ENCODE data around the gene TSPAN9.

Gene TSPAN9

DNA sequence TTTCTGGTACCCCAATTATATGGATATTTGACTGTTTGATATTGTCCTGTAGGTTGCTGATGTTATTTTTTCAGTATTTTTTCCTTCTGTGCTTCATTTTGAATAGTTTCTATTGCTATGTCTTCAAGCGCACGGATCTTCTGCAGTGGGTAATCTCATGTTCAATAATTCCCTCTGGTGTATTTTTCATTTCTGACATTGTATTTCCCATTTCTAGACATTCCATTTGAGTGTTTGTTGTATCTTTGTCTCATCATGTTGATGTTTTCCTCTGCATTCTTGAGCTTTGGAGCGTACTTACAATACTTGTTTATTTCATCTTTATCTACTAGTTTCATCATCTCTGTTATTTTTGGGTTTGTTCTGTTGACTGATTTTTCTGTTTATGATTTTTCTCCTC, 22.0 kb downstream of the TSPAN9 start:
- no peak for DNase-seq (ENCODE audit: low read depth in 3 of 3)

GRCh38 chr12:3101309-3102024, 24.3 kb downstream of the TSPAN9 start:
- DNase-seq (ENCODE audit: low read depth in 3 of 3) = no peak

DNA sequence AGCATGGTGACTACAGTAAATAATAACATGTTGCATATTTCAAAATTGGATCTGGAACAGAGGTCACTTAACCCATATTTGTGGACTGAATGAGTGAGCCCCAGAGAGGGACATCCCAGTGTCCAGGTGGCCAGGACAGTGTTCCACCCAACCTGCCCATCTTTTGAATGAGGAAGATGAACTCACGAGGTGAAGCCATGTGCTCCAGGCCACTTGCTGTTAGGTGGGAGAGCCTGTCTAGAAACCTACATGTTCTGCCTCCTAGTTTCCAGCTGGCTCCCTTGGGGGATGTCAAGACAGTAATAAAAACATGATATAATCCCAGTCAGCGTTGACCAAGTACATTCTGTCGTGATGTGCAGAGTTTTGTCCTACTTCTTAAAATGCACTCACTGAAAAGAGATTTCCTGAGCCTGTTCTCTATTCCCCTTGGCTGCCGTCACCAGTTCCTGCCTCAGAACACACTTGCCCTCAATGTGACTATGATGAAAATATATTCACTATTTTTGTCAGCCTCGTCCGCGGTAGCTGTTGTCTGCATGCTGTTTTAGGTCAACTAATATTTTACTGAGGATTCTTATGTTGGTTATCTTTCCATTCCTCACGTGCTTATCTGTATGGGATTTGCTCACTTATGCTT, 25.7 kb downstream of the TSPAN9 start:
- DNase-seq (ENCODE audit: low read depth in 3 of 3) = no peak

- DNase-seq (ENCODE audit: low read depth in 3 of 3) = no peak
These were observed 26.6 kb downstream of the TSPAN9 start for GRCh38 chr12:3103806-3104205.

GRCh38 chr12:3105690-3106479, 28.7 kb downstream of the TSPAN9 start:
- DNase-seq (ENCODE audit: low read depth in 3 of 3) = no peak

GRCh38 chr12:3106579-3106978, 29.4 kb downstream of the TSPAN9 start:
- no peak for DNase-seq (ENCODE audit: low read depth in 3 of 3)

- DNase-seq (ENCODE audit: low read depth in 3 of 3) = no peak
These were observed 29.9 kb downstream of the TSPAN9 start for GRCh38 chr12:3107071-3107583.

DNA sequence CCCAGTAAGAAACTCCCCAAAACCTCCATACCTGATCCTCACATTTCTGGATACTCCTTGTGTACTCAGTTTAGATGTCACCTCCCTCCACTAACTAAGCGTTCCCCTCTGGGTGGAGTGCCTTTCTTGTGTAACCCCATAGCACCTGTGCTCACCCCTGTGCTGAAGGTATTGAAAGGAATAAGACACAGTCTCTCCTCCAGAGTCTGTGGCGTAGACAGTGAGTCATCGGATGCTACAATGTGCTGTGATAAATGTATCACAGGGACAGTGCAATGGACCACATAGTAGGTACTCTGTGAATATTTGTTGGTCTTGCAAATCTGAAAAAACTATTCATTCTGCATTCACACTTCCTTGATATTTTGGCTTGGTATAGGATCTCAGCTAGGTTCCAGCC, 30.8 kb downstream of the TSPAN9 start:
- DNase-seq (ENCODE audit: low read depth in 3 of 3) = no peak

DNA sequence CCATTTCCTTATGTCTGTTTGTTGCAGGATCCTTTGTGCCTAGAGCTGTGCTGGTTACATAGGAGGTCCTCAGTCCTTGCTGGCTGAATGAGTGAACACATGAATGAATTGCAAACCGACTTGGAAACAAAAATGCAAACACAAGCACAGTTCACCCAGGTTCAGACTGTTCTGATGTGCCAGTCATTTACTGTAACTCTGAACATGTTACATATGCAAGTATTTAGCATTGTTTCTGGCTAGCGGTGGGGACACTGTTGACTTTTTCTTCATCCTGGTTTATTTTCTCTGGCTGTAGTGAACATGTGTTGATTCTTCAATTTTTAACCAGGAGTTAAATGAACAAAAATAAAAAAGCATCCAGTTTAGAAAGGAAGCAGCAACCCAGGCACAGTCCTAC, 33.4 kb downstream of the TSPAN9 start:
- no peak for DNase-seq (ENCODE audit: low read depth in 3 of 3)

DNA sequence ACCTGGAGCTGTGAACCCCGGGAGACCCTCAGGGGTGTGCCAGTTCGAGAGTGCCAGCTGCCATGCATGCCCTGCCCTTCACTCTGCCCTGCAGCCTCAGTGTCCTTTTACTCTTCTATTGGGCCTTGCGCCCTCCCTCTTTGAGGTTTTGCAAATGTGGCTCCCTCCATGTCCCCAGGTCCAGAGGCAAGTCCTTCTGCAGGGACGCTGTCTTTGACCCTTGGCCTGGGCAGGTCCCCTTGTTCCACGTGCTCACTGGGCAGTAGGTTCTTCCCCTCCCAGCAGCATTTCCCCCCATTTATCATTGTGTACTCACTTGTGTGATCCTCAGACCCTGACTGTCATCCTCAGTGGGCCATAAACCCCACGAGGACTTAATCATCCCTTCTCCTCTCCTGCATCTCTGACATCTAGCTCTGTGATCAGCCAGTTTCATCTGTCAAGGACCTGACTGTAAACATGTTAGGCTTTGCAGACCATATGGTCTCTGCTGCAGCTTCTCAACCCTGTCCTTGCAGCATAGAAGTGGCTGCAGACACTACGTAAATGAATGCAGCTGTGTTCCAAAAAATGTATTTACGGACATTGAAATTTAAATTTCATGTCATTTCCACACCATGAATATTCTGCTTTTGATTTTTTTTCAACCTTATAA, 36.6 kb downstream of the TSPAN9 start:
- no peak for DNase-seq (ENCODE audit: low read depth in 3 of 3)

DNA sequence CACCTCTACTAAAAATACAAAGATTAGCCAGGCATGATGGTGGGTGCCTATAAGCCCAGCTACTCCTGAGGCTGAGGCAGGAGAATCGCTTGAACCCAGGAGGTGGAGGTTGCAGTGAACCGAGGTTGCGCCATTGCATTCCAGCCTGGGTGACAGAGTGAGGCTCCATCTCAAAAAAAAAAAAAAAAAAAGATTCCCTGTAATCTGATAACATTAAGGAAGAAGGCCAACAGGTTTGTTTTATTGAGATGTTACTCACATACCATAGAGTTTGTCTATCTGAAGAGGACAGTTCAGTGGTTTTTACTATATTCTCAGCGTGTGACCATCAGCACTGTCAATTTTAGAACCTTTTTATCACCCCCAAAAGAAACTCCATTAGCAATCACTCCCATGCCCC, 37.5 kb downstream of the TSPAN9 start:
- no peak for DNase-seq (ENCODE audit: low read depth in 3 of 3)

- DNase-seq (ENCODE audit: low read depth in 3 of 3) = no peak
These were observed 37.9 kb downstream of the TSPAN9 start for GRCh38 chr12:3115078-3115477.

DNA sequence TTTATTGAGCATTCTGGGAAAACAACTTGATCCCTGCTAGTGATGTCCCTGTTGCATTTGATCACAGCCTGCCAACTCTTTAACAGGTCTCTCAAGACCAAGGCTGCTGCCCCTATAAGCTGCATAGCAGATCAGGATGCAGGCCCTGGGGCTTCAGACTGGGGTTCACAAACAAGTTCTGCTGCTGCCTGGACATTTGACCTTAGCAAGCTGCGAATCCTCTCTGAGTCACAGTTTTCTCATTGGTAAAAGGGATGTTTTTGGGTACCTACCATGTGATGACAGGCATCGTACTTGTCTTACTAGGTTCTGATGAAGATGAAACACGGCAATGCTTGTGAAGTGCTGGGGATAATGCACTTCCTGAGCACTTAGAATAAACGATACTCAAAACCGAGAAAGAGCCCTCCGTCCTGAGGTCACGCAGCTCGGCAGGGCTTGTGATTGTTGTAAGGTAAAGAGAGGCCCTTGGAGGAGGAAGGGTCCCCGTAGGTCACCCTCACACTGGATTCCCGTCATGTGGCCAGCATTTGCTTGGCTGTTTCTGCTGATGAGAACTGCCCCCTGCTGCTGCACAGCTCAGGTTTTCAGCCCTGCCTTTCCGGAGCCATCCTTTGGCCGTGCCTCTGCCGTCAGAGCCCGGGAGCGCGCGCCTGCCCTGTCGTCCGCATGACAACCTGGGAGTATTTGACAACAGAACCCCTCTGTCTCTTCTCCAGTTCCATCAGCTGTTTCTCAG, 39.1 kb downstream of the TSPAN9 start:
- no peak for DNase-seq (ENCODE audit: low read depth in 3 of 3)

DNA sequence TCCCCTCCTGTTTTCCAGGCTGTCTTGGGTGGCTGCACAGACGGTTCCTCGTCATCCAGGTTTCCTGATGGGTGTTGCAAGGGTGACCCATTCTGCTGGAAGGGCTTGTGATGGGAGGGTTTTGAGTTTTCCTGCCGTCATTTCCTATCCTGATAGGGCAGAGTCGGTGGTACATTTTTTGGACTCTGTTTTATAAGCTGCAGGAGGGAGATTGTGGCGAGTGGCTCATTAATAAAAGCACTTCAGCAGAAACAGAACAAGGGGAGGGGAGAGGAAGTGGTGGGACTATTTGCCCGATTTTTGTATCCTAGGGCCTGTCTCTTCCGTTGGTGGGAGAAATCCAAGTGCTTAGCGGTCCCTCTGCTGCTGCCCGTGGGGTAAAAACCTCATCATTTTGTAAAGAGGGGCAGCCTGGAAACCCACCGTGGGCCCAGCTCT, 40.0 kb downstream of the TSPAN9 start:
- DNase-seq (ENCODE audit: low read depth in 3 of 3) = no peak

GRCh38 chr12:3117591-3118015, 40.4 kb downstream of the TSPAN9 start:
- DNase-seq (ENCODE audit: low read depth in 3 of 3) = no peak

DNA sequence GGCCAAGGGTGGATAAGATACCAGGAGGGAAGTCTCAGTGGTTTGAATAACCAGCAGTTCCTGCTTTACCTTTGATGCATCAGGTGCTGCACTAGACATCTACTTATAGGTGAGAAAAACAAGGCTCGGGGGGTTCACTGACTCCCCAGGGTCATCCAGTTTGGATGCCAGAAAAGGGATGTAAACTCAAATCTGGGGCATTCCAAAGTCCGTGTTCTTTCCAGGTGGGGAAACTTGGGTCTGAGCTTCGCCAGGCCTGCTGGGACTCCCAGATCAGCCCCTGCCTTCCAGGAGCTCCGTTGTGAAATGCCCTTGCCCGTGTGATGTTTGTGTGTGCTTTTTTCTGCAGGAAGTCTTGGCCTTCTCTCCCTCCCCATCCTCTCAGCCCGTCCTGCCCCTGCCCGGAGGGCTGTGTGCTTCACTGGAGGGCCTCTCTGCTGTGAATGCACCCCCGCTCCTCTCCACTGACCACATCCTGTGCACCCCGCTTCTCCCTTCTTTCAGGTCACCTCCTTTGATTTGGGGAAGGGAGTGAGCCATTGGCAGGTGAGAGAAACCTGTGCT, 42.1 kb downstream of the TSPAN9 start:
- no peak for DNase-seq (ENCODE audit: low read depth in 3 of 3)

- DNase-seq (ENCODE audit: low read depth in 3 of 3) = no peak
These were observed 42.8 kb downstream of the TSPAN9 start for GRCh38 chr12:3119756-3120601.

DNA sequence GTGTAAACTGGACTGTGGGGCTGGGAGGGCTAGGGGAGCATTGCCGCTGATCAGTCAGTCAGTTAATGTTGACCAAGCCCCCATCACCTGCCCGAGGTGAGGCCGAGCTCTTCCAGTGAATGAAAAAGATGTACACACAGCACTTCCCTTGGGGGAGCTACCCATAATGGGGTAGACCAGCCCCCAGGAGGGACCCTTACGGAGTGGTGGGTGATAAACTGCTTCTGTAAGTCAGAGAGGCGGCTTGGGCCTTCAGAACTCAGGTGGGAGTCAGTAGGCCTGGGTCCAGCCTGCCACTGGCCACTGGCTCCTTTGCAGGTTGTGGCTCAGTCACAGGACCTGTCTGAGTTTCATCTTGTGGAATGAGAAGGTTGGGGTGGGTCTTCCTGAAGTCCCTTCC, 43.5 kb downstream of the TSPAN9 start:
- DNase-seq (ENCODE audit: low read depth in 3 of 3) = no peak

- no peak for DNase-seq (ENCODE audit: low read depth in 3 of 3)
These were observed 45.9 kb downstream of the TSPAN9 start for GRCh38 chr12:3122841-3123678.

Data from stimulated activated CD4-positive, alpha-beta T cell treated with anti-CD3 and anti-CD28 coated beads, TNF-alpha, amount 100 ng/mL, for 4 hours (primary cell).